Glomerular visceral epithelial cell (primary cell): ENCODE results near the gene ADAP1.
"Not testable (repeated sequence)": the region's sequence is repeated elsewhere in the genome, so short reads cannot be mapped to it uniquely, and the experiment has no call there.

Experiments used
- DNase-seq: peaks from one replicate; pipeline ENCODE4 v3.0.0-alpha.2; 2016; ENCODE audit errors: extremely low spot score

ADAP1 gene

DNA sequence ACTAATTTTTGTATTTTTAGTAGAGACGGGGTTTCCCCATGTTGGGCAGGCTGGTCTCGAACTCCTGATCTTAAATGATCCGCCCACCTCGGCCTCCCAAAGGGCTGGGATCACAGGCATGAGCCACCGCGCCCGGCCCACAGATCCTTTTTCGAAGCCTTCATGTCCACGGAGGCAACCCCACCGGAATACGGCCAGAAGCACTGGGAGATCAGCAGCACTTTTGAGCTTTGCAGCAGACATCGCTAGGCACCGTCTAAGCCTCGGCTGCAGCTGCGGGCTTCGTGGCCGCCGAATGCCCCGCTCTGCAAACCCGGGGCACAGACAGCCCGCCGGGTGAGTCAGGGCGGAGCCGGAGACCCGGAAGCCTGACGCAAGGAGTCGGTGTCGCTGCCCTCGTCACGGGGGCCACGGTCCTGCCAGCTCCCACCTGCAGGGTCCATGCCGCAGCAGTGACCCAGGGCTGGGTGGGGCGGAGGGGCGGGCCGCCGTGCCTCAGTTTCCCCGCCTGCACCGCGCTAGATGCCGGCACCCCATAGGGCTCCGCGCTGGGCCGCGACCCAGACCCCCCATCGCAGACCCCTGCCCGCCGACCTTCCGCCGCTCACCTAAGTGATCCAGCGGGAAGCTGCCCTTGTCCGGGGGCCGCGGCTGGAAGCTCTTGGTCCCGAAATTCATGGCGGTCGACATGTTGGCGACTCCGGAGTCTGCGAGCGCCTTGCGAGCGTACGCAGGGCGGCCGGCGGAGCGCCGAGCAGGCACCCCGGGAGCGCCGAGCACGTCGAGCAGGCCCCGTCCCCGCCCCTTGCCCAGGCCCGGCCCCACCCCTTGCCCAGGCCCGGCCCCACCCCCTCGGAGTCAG lies 20.6 kb upstream of the ADAP1 start, which contains the start of gene COX19:
COX19 (minus strand) TSS at position 730 of the 862 bp plus-strand sequence; CDS start at position 690, 40 bp downstream.
- peak; percentile 88 for DNase-seq

DNA sequence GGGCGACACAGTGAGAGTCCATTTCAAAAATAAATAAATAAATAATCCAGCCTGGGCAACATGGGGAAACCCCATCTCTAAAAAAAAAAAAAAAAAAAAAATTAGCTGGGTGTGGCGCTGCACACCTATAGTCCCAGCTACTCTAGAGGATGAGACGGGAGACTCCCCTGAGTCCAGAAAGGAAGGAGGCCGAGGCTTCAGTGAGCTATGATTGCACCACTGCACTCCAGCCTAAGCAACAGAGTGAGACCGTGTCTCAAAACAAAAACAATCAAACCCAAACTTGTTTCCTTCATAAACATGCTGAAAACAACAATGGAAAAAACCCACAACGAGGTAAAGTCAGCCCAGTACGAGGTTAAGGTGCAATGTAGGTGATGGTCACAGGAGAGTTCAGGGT lies 19.7 kb upstream of the ADAP1 start:
- DNase-seq, result no peak

DNA sequence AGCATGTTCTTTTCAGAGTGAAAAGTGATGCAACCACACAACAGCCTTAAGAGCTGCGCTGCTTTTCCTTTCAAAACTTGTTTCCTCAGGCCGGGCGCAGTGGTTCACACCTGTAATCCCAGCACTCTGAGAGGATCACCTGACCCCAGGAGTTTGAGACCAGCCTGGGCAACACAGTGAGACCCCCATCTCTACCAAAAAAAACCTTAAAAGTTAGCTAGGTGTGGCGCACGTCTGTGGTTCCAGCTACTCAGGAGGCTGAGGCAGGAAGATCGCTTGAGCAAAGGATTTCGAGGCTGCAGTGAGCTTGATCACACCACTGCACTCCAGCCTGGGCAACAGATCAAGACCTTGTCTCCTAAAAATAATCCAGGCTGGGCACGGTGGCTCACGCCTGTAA lies 18.8 kb upstream of the ADAP1 start:
- no peak for DNase-seq

DNA sequence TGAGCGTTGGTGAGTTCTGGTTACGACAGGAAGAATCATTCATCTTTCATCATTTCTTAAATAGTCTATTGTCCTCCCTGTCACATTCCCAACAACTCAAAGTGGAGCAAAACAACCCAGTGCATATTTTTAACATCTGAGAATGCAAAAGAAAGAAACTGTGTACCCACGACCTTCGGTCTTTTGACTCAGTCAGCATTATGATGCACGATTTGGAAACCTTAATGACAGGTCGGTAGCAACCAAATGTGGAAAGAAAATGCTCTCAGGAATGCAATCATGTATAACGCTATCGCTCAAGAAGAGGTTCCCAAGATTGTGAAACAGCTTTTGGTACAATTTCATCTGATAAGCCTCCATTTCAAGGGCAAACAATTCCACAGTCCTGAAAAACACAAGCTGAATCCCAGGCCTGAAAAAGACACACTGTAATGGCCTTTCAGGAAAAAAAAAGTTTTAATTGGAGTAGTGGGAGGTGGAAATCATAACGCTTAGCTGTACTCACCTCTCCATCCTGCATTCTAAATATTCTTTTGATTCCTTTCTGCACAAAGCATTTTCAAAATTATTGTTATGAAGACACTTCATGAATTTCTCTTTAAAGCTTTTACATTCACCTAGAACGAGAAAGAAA lies 18.3 kb upstream of the ADAP1 start:
- no peak for DNase-seq

DNA sequence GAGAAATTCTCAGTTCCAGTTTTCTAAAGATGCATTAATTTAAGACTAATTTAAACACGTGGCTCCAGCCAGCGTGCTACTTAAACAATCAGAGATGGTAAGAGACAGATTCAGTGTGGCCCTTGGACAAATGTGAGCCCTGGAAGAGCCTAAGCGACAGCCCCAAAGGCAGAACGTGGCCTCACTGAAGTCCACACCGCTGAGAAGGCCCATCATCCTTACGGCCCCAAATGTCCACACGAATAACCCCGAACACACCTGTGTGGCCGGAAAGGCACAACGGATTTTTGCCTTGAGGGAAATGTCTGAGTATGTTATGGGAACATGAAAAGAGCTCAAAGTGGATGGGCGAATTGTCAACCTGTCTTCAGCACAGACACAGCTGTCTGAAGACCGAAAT lies 17.6 kb upstream of the ADAP1 start:
- no peak for DNase-seq

DNA sequence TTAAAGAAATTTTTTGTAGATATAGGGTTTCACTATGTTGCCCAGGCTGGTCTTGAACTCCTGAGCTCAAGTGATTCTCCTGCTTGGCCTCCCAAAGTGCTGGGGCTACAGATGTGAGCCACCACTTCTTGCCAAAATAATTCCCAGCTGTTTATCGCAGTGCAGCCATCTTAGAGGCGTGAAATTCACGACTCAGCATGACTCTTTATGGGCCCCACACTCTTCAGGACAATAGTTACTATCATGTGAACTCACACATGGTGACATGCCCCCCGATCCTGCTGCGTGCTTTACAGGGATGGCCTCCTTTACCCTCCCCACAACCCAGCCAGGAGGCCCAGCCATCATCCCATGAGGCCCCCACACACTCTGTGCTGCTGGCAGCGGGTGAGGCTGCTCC lies 16.3 kb upstream of the ADAP1 start:
- no peak for DNase-seq

DNA sequence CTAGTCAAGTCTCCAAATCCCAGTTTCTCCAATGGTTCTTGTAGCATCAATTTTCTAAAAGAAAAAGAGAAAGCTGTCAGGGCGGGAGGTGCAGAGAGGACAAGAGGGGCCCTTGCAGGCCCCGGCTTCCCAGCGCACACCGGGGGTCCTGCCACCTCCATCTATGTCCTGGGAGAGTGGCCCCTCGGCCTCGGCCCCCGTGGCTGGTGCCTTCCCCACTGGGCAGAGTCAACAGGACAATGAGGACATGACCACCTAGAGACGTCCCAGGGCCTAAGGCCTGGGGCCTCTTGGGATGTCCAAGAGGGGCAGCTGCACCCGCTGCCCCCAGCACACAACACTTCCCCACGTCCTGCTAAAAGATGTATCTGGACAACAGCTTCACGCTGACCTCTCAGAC lies 14.9 kb upstream of the ADAP1 start:
- no peak for DNase-seq

DNA sequence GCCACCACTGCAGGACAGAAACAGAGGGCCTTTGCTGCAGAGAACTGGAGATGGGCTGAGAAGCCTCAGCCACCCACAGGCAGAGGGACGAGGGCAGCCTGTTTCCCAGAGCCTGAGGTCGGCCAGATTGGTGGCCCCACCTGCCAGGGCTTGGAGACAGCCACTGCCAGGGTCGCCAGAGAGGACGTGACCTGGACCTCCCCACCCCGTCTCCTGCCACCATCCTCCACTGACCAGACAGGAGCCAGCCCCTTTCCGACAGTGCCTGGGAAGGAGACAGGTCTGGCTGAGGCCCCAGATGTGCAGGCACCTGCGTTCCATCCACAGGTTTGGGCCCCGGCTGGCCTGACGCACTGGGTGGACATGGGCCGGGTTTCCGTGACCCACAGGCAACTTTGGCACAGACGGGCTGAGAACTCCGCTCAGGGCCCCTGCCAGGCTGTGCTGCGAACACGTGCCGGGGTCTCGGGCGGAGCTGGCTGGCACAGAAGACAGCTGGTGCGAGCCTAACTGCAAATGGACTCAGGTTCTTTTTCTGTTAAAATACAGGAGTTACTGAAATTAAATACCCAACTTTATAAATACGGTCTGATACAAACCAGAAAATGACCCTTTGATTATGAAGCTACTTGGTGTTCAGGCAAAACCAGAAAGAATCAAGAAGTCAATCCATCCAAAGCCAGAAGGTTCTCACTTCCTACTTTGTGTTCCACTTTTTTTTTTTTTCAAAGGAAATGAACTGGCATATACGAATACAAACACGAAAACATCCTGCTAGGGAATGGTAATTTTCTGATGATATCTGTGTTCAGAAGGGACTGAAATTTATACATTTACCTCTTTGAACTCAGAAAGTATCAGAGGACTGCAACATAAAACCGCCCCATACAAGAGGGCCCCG lies 14.0 kb upstream of the ADAP1 start:
- no peak for DNase-seq

DNA sequence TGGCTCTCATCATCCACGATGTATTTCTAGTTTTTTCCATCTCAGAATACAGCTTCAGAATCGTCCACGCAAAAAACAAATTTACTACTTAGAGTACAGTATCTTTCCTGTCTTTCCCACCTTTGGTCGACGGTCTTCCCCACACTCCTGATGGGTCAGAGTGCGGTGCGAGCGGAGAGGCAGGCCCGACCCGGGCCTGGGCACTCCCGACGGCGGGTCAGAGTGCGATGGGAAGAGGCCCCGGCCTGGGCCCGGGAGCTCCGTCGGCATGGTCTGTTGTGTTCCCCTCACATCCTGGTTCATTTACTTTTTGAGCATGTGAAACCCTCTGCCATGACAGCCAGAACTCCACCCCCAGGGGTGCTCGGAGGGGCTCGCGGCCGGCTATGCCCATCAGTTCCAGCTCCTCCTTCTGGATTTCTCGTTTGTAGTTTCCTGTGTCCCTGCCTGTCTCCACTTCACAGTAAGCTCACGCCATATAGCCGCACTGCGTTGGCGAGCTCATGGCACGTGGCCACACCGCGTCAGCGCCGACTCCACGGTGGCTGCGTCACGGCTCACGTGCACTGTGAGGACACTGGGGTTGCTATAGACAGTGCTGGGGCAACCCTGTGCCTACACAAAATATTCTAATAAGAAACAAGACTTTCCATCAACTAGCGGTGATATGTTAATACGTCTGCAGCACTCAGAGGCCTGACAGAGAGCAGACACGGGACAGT lies 13.0 kb upstream of the ADAP1 start:
- DNase-seq, result no peak

DNA sequence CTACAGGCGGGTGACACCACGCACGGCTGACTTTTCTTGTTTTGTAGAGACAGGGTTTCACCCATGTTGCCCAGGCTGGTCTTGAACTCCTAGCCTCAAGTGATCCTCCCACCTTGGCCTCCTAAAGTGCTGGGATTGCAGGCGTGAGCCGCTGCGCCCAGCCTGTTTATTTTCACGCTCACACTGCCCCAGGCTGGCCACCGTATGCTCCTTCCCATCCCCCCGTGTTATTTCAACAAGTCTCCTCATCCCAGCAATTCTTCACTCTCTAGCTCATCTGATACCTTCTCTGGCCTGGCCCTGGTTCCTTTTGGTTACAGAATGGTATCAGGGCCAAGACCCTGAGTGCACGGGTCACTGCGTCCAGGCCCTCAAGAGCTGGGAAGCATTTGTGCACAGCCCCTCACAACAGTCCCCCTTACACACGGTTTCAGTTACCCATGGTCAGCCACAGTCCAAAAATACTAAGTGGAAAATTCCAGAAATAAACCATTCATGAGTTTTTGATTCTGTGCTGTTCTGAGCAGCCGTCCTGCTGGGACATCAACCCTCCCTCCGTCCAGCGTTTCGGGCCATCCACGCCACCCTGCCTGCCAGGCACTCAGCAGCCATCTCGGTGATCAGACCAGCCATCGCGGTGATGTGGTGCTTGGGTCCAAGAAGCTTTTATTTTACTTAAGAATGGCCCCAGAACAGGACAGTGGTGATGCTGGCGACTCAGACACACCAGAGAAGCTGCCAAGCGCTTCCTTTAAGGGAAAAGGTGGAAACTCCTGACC lies 12.0 kb upstream of the ADAP1 start:
- DNase-seq, result no peak

DNA sequence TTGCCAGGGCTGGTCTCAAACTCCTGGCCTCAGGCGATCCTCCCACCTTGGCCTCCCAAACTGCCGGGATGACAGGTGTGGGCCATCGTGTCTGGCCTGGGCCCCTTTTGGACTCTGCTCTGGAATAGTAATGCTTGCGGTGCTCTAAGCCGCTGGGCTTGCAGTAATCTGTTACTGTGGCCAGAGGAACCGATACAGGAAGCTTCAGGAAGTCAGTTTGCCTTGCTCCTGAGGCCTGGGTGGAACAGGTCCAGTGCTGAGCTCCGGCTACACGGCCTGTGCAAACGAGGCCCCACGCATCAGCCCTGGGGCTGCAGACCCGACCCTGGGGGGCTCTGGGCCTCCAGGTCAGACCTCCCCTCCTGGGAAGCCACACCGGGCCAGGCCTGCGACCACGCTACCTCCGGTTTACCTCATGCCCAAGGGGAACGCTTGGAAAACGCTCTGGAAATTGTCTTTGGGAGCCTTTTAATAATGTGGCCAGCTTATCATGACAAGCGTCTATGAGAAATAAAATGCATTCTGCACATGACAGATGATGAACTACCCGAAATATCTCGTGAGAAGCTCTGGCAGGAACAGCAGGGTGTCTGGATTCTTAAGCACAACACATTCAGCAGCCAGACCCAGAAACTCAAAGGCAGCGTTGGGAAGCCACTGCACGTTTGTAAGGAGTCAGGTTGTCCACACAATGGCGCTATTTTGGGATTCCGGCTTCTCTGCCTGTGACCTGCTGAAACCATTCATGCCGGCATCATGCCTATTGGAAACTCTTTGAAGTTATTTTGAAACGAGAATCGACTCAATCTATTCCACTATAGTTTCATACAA lies 10.1 kb upstream of the ADAP1 start:
- no peak for DNase-seq

DNA sequence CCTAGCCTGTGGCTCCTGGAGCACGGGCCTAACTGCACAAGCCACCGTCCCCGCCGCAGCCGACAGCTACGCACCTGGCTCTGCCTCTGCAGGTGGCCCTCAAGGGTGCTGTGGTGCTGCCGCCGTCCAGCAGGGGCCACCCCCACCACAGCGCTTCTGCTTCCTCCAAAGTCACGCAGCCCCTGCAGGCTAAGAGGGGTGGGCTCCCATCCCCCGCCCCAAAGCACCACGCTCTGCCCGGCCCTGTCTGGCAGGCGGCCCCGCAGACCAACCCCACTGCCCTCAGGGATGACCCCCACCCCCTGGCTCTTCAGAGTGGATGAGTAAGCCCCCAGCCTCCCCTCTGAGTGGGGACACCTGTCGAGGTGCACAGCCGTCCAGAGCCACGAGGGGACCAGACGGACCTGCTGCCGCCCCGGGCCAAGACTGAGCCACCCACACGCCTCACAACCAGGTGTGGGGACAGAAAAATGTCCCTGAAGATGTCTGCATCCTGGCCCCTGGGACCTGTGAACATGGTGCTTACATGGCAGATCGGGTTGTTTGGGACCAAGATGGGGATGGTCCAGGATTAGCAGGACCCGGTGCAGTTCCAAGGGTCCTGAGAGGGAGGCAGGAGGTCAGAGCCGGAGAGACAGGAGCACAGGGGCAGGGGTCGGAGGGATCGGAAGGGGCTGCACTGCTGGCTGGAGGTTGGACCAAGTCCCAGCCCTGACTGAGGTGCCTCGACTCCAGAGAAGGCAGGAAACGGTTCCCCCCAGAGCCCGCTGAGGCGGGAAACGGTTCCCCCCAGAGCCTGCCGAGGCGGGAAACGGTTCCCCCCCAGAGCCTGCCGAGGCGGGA lies 9.0 kb upstream of the ADAP1 start:
- no peak for DNase-seq

DNA sequence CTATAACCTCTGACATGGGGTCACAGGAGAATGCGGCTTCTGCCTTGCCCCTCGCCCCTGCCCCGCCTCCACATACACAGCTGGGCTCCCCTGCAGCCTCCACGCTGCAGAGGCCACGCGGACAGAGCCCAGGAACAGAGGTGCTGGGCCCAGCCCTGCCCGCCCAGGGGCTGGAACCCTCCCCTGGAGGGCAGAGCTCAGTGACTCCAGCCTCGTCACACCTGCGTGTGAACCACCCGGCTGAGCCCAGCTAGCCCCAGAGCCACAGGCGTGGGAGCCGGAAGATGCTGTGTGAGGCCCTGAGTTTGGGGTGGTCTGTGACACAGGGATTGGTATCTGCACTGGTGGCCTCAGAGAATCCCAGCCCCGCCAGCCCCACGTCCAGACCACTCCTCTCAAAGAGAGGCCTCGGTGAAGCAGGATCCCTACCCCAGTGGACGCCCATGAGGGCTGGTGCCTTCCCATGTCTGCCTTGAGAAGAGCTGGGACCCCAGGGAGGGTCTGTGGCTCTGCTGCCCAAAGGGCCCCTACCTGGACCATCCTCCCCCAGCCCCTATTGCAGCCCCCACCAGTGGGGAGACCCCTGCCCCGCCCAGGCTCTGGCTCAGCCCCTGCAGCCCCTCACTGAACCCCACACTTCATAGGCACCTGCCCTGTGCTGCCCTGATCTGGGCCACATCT lies 8.1 kb upstream of the ADAP1 start:
- DNase-seq, result no peak

DNA sequence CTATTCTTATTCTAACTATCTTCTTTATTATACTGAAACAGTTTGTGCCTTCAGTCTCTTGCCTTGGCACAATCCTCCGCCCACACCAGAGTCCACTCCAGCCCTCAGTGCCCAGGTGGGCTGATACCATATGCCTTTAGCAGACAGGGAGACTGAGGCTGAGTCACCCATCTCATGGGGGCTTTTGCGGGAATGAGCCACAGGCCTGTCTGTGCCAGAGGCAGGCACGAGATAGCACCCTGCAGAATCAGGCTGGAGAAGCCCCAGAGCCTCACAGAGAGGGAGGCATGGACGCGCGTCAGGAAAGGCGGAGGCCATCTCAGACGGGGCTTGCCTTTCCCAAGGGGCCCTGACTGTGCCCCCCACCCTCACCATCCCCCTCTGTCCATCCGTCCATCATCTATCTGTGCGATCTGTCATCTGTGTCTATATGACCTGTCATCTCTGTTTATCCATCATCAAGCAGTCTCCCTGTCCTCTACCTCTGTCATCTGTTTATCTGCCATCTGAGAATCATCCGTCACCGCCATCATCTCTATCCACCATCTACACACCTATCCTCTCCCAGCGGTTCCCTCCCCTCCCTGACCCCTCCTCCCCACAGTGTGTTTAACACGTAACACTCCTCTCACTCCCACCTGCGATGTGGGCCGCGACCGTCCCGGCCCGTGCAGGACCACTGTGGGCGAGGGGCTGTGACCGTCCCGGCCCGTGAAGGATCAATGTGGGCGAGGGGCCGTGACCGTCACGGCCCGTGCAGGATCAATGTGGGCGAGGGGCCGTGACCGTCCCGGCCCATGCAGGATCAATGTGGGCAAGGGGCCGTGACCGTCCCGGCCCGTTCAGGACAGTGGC lies 7.3 kb upstream of the ADAP1 start:
- no peak for DNase-seq

DNA sequence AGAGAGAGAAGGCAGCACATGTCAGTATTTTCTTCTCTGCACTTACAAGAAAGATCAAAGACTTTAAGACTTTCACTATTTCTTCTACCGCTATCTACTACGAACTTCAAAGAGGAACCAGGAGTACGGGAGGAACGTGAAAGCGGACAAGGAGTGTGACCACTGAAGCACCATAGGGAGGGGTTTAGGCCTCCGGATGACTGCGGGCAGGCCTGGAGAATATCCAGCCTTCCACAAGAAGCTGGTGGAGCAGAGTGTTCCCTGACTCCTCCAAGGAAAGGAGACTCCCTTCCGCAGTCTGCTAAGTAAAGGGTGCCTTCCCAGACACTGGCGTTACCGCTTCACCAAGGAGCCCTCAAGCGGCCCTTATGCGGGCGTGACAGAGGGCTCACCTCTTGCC lies 6.5 kb upstream of the ADAP1 start:
- DNase-seq, result not testable (repeated sequence)

DNA sequence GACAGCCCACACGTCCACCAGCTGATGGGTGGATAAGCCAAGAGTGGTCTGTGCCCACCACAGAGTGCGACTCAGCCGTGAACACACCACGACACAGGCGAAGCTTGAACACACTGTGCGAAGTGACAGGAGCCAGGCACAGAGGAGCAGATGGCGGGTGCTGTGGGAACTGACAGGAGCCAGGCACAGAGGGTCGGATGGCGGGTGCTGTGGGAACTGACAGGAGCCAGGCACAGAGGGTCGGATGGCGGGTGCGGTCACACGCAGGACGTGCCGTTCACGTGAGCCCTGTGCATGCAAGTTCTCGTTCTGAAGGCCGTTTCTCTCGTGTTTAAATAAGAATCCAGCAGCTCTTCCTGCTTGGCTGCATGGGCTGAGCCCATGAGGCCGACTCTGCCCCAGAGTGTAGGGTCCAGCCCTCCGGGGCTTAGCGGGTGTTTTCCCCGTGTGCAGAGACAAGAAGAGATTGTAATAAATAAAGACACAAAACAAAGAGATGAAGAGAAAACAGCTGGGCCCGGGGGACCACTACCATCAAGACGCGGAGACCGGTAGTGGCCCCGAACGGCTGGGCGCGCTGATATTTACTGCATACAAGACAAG lies 5.9 kb upstream of the ADAP1 start:
- no peak for DNase-seq

DNA sequence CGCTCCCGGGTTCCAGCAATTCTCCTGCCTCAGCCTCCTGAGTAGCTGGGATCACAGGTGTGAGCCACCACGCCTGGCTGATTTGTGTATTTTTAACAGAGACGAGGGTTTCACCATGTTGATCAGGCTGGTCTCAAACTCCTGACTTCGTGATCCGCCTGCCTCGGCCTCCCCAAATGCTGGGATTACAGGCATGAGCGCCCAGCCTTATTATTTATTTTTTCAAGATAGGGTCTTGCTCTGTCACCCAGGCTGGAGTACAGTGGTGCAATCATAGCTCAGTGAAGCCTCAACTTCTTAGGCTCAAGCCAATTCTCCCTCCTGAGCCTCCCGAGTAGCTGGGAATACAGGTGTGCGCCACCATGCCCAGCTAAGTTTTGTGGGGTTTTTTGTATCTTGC lies 5.3 kb upstream of the ADAP1 start:
- DNase-seq, result not testable (repeated sequence)
